DND-41 (cell line): ENCODE data around the gene BCL11B.

ENCODE experiments used
- EZH2 ChIP-seq: IDR thresholded peaks from 3 replicates; pipeline ENCODE4 v1.6.1; 2012; ENCODE audit warnings: borderline replicate concordance, low read depth, mild to moderate bottlenecking, moderate library complexity, low read length, inconsistent platforms; ENCODE audit not compliant: severe bottlenecking
- TF ChIP-seq, protein P1 (sequence below): IDR thresholded peaks from 2 replicates; pipeline ENCODE4 v1.5.1; 2012; ENCODE audit warnings: borderline replicate concordance, low read length, moderate library complexity, mild to moderate bottlenecking; ENCODE audit not compliant: poor library complexity, severe bottlenecking; ENCODE audit errors: extremely low read depth

DNA sequence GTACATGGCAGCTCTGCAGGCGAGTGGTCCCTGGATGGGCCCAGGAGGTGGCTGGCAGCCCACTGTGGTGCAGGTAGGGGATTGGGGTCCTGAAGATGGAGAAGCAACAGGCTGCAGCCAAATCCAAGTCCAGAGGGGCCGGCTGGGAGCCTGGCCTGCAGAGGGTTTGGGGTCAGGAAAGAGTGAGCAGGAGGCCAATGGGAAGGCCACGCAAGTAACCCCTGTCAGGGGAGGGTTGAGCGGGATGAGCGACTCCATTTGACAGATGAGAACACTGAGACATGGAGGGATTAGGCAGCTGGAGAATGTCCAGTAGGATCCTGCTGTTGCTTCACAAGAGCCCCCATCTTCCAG, 136.0 kb downstream of the BCL11B start:
- TF ChIP-seq, protein P1, sequence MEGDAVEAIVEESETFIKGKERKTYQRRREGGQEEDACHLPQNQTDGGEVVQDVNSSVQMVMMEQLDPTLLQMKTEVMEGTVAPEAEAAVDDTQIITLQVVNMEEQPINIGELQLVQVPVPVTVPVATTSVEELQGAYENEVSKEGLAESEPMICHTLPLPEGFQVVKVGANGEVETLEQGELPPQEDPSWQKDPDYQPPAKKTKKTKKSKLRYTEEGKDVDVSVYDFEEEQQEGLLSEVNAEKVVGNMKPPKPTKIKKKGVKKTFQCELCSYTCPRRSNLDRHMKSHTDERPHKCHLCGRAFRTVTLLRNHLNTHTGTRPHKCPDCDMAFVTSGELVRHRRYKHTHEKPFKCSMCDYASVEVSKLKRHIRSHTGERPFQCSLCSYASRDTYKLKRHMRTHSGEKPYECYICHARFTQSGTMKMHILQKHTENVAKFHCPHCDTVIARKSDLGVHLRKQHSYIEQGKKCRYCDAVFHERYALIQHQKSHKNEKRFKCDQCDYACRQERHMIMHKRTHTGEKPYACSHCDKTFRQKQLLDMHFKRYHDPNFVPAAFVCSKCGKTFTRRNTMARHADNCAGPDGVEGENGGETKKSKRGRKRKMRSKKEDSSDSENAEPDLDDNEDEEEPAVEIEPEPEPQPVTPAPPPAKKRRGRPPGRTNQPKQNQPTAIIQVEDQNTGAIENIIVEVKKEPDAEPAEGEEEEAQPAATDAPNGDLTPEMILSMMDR: no peak
- TF ChIP-seq EZH2: no peak
